HepG2 (cell line): ENCODE results near the gene GP1BA. TPM values are rescaled to one million over a fixed set of nuclear protein-coding genes. Genes with fewer than 3 reads are reported as not detected.
A peak's percentile ranks its signal among the peaks of the same experiment; 100 is the strongest.

Experiments
- EEA1 ChIP-seq: sonication (generic); formaldehyde crosslinking; IDR thresholded peaks from 2 replicates; pipeline ENCODE4 v1.5.1; 2020; ENCODE audit warnings: mild to moderate bottlenecking, missing genetic modification reagents, borderline replicate concordance
- ELF1 ChIP-seq: sonication (generic); formaldehyde crosslinking; IDR thresholded peaks from 2 replicates; pipeline ENCODE4 v1.4.0; 2020; ENCODE audit warnings: missing genetic modification reagents
- FOSL1 ChIP-seq: sonication (generic); formaldehyde crosslinking; IDR thresholded peaks from 2 replicates; pipeline ENCODE4 v1.9.0; 2021; ENCODE audit warnings: missing genetic modification reagents, borderline replicate concordance
- HOXA5 ChIP-seq: sonication (generic); formaldehyde crosslinking; IDR thresholded peaks from 2 replicates; pipeline ENCODE4 v1.4.0; 2020; ENCODE audit warnings: missing genetic modification reagents
- ISL2 ChIP-seq: sonication (generic); formaldehyde crosslinking; IDR thresholded peaks from 2 replicates; pipeline ENCODE4 v1.5.0; 2020; ENCODE audit warnings: missing genetic modification reagents
- NFYC ChIP-seq: IDR thresholded peaks from 2 replicates; pipeline ENCODE4 v1.6.1; 2016; ENCODE audit warnings: missing genetic modification reagents, missing compliant biosample characterization
- NR2F2 ChIP-seq: IDR thresholded peaks from 2 replicates; pipeline ENCODE4 v1.6.1; 2012; ENCODE audit warnings: low read depth, inconsistent platforms, borderline replicate concordance
- PHF20 ChIP-seq: sonication (generic); formaldehyde crosslinking; IDR thresholded peaks from 2 replicates; pipeline ENCODE4 v1.5.0; 2020; ENCODE audit warnings: mild to moderate bottlenecking, missing genetic modification reagents
- POLR2A ChIP-seq, 2 experiments: IDR thresholded peaks; 2 replicates each; pipeline ENCODE4 v1.6.1; 2011; ENCODE audit warnings: low read depth in 2 of 2, low read length in 2 of 2, mild to moderate bottlenecking in 1 of 2, moderate library complexity in 1 of 2; ENCODE audit not compliant: insufficient read depth in 1 of 2
- RFX5 ChIP-seq: IDR thresholded peaks from 2 replicates; pipeline ENCODE4 v1.6.1; 2011; ENCODE audit warnings: low read depth, low read length, improper control_type of control experiment
- SMAD1 ChIP-seq: sonication (generic); formaldehyde crosslinking; IDR thresholded peaks from 2 replicates; pipeline ENCODE4 v1.4.0; 2020; ENCODE audit warnings: missing genetic modification reagents, low read depth, mild to moderate bottlenecking, borderline replicate concordance
- TARDBP ChIP-seq: sonication (generic); formaldehyde crosslinking; IDR thresholded peaks from 2 replicates; pipeline ENCODE4 v1.8.0; 2022; ENCODE audit warnings: mild to moderate bottlenecking, missing genetic modification reagents
- U2AF1 ChIP-seq: fragments of 200-400 bp; formaldehyde crosslinking; optimal IDR thresholded peaks from 2 replicates; pipeline ENCODE3; 2017; ENCODE audit warnings: mild to moderate bottlenecking, low read depth, low read length
- YEATS4 ChIP-seq: sonication (generic); formaldehyde crosslinking; IDR thresholded peaks from 2 replicates; pipeline ENCODE4 v1.4.0; 2020; ENCODE audit warnings: missing genetic modification reagents, borderline replicate concordance
- ZBTB7B ChIP-seq: sonication (generic); formaldehyde crosslinking; IDR thresholded peaks from 2 replicates; pipeline ENCODE4 v1.4.0; 2020; ENCODE audit warnings: missing genetic modification reagents
- ZNF230 ChIP-seq: sonication (generic); formaldehyde crosslinking; IDR thresholded peaks from 2 replicates; pipeline ENCODE4 v1.4.0; 2020; ENCODE audit warnings: mild to moderate bottlenecking, missing genetic modification reagents
- ZNF335 ChIP-seq: sonication (generic); formaldehyde crosslinking; IDR thresholded peaks from 2 replicates; pipeline ENCODE4 v1.4.0; 2020; ENCODE audit warnings: missing genetic modification reagents
- ZNF446 ChIP-seq: sonication (generic); formaldehyde crosslinking; IDR thresholded peaks from 2 replicates; pipeline ENCODE4 v1.5.0; 2020; ENCODE audit warnings: mild to moderate bottlenecking, missing genetic modification reagents
- ZNF451 ChIP-seq: sonication (generic); formaldehyde crosslinking; IDR thresholded peaks from 2 replicates; pipeline ENCODE4 v1.5.0; 2020; ENCODE audit warnings: mild to moderate bottlenecking, missing genetic modification reagents
- ZNF530 ChIP-seq: sonication (generic); formaldehyde crosslinking; IDR thresholded peaks from 2 replicates; pipeline ENCODE4 v1.5.0; 2020; ENCODE audit warnings: low read depth, mild to moderate bottlenecking, missing genetic modification reagents
- ZNF589 ChIP-seq: sonication (generic); formaldehyde crosslinking; conservative IDR thresholded peaks from 2 replicates; pipeline ENCODE4 v1.8.0; 2022; ENCODE audit warnings: mild to moderate bottlenecking, moderate library complexity, missing genetic modification reagents
- polyA plus RNA-seq, 8 experiments: library from polyadenylated mRNA; depleted of rRNA in 3 of 8; stranded (reverse) in 7 of 8; unstranded in 1 of 8; fragments of >200 nt; fragmentation: Illumina TruSeq in 4 of 8; extraction: Trizol in 4 of 8; gene quantifications; 2 replicates each; pipeline versions ENCODE4 v1.2.1 to v1.2.3, GENCODE V29; 2011 to 2016; ENCODE audit warnings: low read depth in 4 of 8, missing spikeins in 1 of 8, mixed read lengths in 1 of 8; ENCODE audit not compliant: insufficient read depth in 1 of 8
- total RNA-seq, 5 experiments: library from RNA; depleted of rRNA; stranded (reverse); fragments of >200 nt; fragmentation: Illumina TruSeq; extraction: Trizol; gene quantifications; 2 replicates each; pipeline ENCODE4 v1.2.3, GENCODE V29; 2016; ENCODE audit warnings: low read depth in 1 of 5
- TF ChIP-seq, protein P1 (sequence below): sonication (generic); formaldehyde crosslinking; IDR thresholded peaks from 2 replicates; pipeline ENCODE4 v1.4.0; 2020; ENCODE audit warnings: mild to moderate bottlenecking, missing genetic modification reagents, borderline replicate concordance
- TF ChIP-seq, protein P2 (sequence below): sonication (generic); formaldehyde crosslinking; IDR thresholded peaks from 2 replicates; pipeline ENCODE4 v1.5.0; 2020; ENCODE audit warnings: missing genetic modification reagents

Gene GP1BA
- total and polyA plus RNA-seq, 2 of the 13 experiments (the other 11 are each of a cell fraction or from before 2014, with no cell fraction given) = not detected

DNA sequence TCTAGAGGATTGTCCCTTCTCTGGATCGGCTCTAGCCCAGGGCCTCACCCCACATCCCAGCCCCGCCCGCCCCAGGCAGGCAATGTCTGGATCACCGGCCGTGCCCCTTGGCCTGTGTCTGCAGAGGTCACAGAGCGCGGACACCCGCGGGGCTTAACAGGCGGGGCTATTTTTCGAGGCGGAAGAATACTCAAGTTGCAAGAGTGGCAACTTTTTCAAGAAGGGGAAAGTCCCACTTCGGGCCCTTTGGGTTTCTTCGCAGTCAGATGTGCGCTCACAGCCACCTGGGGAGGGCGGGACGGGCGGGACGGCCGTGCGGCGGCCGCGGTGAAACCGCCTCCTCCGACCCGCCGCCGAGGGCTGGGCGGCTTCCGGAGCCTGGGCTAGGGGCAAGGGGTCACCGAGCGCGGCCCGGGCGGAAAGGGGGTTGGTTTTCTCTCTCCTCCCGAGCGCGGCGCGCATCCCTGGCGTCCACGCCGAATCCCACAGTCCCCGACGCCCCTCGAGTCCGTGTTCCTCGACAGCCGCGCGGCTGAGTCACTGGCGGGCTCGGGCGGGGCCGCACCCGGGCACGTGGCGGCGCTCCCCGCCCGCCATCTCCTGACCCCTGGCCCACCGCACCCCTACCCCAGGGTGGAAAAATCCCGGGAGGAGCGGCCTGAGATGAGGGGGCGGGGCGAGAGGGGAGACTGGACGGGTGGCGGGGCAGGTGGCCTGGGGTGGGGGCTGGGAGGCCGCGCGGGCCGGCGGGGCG, 17.4 kb downstream of the GP1BA start (continued):
- TF ChIP-seq, protein P1, sequence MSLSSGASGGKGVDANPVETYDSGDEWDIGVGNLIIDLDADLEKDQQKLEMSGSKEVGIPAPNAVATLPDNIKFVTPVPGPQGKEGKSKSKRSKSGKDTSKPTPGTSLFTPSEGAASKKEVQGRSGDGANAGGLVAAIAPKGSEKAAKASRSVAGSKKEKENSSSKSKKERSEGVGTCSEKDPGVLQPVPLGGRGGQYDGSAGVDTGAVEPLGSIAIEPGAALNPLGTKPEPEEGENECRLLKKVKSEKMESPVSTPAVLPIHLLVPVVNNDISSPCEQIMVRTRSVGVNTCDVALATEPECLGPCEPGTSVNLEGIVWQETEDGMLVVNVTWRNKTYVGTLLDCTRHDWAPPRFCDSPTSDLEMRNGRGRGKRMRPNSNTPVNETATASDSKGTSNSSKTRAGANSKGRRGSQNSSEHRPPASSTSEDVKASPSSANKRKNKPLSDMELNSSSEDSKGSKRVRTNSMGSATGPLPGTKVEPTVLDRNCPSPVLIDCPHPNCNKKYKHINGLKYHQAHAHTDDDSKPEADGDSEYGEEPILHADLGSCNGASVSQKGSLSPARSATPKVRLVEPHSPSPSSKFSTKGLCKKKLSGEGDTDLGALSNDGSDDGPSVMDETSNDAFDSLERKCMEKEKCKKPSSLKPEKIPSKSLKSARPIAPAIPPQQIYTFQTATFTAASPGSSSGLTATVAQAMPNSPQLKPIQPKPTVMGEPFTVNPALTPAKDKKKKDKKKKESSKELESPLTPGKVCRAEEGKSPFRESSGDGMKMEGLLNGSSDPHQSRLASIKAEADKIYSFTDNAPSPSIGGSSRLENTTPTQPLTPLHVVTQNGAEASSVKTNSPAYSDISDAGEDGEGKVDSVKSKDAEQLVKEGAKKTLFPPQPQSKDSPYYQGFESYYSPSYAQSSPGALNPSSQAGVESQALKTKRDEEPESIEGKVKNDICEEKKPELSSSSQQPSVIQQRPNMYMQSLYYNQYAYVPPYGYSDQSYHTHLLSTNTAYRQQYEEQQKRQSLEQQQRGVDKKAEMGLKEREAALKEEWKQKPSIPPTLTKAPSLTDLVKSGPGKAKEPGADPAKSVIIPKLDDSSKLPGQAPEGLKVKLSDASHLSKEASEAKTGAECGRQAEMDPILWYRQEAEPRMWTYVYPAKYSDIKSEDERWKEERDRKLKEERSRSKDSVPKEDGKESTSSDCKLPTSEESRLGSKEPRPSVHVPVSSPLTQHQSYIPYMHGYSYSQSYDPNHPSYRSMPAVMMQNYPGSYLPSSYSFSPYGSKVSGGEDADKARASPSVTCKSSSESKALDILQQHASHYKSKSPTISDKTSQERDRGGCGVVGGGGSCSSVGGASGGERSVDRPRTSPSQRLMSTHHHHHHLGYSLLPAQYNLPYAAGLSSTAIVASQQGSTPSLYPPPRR (CRISPR knock-in tag) = peak; percentile 57; the same call in 1 of the 2 replicates
- peak; percentile 90 for TF ChIP-seq YEATS4 (CRISPR knock-in tag)
- 0 out of 2 replicates have a peak, but pooled peaks have one; percentile 31 for TF ChIP-seq ZNF530 (CRISPR knock-in tag)
- no peak for TF ChIP-seq ELF1 (CRISPR knock-in tag)
- TF ChIP-seq, protein P2, sequence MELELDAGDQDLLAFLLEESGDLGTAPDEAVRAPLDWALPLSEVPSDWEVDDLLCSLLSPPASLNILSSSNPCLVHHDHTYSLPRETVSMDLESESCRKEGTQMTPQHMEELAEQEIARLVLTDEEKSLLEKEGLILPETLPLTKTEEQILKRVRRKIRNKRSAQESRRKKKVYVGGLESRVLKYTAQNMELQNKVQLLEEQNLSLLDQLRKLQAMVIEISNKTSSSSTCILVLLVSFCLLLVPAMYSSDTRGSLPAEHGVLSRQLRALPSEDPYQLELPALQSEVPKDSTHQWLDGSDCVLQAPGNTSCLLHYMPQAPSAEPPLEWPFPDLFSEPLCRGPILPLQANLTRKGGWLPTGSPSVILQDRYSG (CRISPR knock-in tag) = no peak
- TF ChIP-seq NR2F2 = peak; percentile 59
- TF ChIP-seq ISL2 (CRISPR knock-in tag) = no peak
- no peak for TF ChIP-seq U2AF1
- TF ChIP-seq SMAD1 (CRISPR knock-in tag) = peak; percentile 58; the same call in 1 of the 2 replicates
- peak; percentile 17; the same call in 1 of the 2 replicates for TF ChIP-seq PHF20
- peak; percentile 54; the same call in 1 of the 2 replicates for TF ChIP-seq EEA1 (CRISPR knock-in tag)
- 0 out of 2 replicates have a peak, but pooled peaks have one; percentile 30 for TF ChIP-seq TARDBP
- TF ChIP-seq HOXA5 (CRISPR knock-in tag) = peak; percentile 51; the same call in 1 of the 2 replicates
- TF ChIP-seq ZNF589 (CRISPR knock-in tag) = peak; percentile 87
- TF ChIP-seq ZNF451 = peak; percentile 25; the same call in 1 of the 2 replicates
- TF ChIP-seq ZBTB7B (CRISPR knock-in tag) = peak; percentile 79; the same call in 1 of the 2 replicates
- TF ChIP-seq NFYC (CRISPR knock-in tag) = 0 out of 2 replicates have a peak, but pooled peaks have one; percentile 14
- peak; percentile 43; the same call in 1 of the 2 replicates for TF ChIP-seq FOSL1 (CRISPR knock-in tag)
- TF ChIP-seq ZNF230 (CRISPR knock-in tag) = peak; percentile 85
- TF ChIP-seq POLR2A (IDR thresholded peaks at IDR 0.05; ENCODE audit: insufficient read depth in 1 of 2, low read depth in 2 of 2, low read length in 2 of 2) = peak; percentile 35 to 45
- TF ChIP-seq ZNF335 = no peak
- peak; percentile 28; the same call in 1 of the 2 replicates for TF ChIP-seq ZNF446 (CRISPR knock-in tag)
- no peak for TF ChIP-seq RFX5
